Thymus (tissue), 11 donors: ENCODE data around the gene LRCH3. TPM values are rescaled to one million over a fixed set of nuclear protein-coding genes. Genes with fewer than 3 reads are reported as not detected.
"Not testable (repeated sequence)": the region's sequence is repeated elsewhere in the genome, so short reads cannot be mapped to it uniquely, and the experiment has no call there.

Experiments
- DNase-seq, 9 donors: peaks; one replicate each; pipeline ENCODE4 v3.0.0-alpha.2; 2013; ENCODE audit warnings: low spot score in 9 of 9, low read depth in 6 of 9, missing footprints in 1 of 9
- H3K27ac ChIP-seq, 2 donors: one replicate each; pipeline ENCODE4 v1.5.1; 2013; ENCODE audit warnings: control low read depth in 1 of 2, low read depth in 1 of 2, low read length in 1 of 2, mild to moderate bottlenecking in 1 of 2, moderate library complexity in 1 of 2
- H3K27me3 ChIP-seq, 2 donors: one replicate each; pipeline ENCODE4 v1.5.1; 2013; ENCODE audit warnings: low read length in 1 of 2; ENCODE audit not compliant: control insufficient read depth in 2 of 2, insufficient read depth in 1 of 2
- H3K36me3 ChIP-seq, 2 donors: one replicate each; pipeline ENCODE4 v1.5.1; 2013; ENCODE audit warnings: low read length in 1 of 2, mild to moderate bottlenecking in 1 of 2, moderate library complexity in 1 of 2; ENCODE audit not compliant: control insufficient read depth in 2 of 2, insufficient read depth in 2 of 2
- H3K4me1 ChIP-seq, 2 donors: one replicate each; pipeline ENCODE4 v1.5.1; 2013; ENCODE audit warnings: low read length in 2 of 2; ENCODE audit not compliant: control insufficient read depth in 2 of 2, insufficient read depth in 2 of 2
- H3K4me3 ChIP-seq, 2 donors: one replicate each; pipeline ENCODE4 v1.5.1; 2013; ENCODE audit warnings: low read length in 2 of 2, control low read depth in 1 of 2, mild to moderate bottlenecking in 1 of 2
- H3K9me3 ChIP-seq, 2 donors: one replicate each; pipeline ENCODE4 v1.5.1; 2013; ENCODE audit warnings: low read length in 1 of 2, mild to moderate bottlenecking in 1 of 2; ENCODE audit not compliant: control insufficient read depth in 2 of 2, insufficient read depth in 1 of 2
- WGBS: extraction: QIAGEN DNeasy Blood & Tissue Kit; methylation state at CpG from one replicate; pipeline ENCODE4 v1.1.7; 2013; 5-methylcytosine and 5-hydroxymethylcytosine counted together
- polyA plus RNA-seq: library from polyadenylated mRNA; stranded (reverse); fragments of 200-250 nt; gene quantifications from one replicate; pipeline ENCODE4 v1.2.3, GENCODE V29; 2013
- total RNA-seq: library from RNA; stranded (reverse); fragments of 120-200 nt; gene quantifications from one replicate; pipeline ENCODE4 v1.2.4, GENCODE V29; 2013
- donor health status: healthy.

Gene LRCH3
- total and polyA plus RNA-seq, 2 donors, result 25.4 to 76.6 TPM

DNA sequence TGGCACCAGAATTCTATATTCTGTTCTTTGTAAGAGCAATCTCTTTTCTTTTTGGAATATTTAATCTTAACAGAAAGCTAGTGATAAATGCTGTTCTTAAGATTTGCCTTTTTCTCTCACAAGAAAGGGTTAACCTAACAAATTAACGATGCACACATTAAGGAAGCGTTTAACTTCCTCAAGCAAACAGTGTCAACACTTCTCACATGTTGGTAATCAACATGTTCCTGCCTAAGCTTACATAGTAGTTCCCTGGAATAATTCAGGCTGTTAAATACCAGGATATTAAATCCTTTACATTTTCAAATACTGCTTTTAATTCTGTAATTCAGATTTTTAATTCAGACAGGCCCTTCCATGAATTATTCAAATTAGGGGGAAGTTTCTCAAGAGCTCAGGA, 91.5 kb downstream of the LRCH3 start:
- Histone ChIP-seq H3K27me3 (no peaks in the 10 kb centered on the region), H3K4me3 (no peak overlapping the region), H3K9me3 (peaks cover 0 to 2% of the 10 kb centered on the region in 2 donors), H3K27ac (peak overlapping the region in 1 of 2 donors; percentile 88), H3K4me1 (peaks cover 32 to 41% of the 10 kb centered on the region in 2 donors), H3K36me3 (peaks cover 3 to 25% of the 10 kb centered on the region in 2 donors)
- DNase-seq, result peak in 1 of 9 donors; percentile 44
- WGBS, result 3% methylated on average over 2 of the region's 2 CpGs

DNA sequence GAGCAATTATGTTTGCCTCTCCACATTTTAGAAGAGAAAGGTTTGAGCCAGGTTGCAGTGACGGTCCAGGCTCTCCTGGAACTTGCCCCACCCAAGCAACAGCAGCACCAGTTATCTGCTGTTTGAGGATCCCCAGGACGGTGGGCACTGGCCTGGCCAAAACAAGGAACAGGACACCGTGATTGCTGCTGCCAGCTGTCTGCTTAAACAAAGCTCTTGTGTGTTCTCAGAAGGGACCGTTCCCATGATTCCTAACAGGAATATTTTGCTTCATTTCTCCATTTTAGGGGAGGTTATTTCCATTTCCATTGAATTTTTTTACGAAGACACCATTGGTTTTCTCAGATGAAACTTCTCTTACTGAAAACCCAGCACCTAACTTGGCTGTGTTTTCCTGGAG, 92.5 kb downstream of the LRCH3 start:
- H3K4me1 ChIP-seq, result peaks cover 26 to 34% of the 10 kb centered on the region in 2 donors
- H3K27ac ChIP-seq, result peak overlapping the region in 1 of 2 donors; percentile 68
- H3K9me3 ChIP-seq, result peaks cover 0 to 2% of the 10 kb centered on the region in 2 donors
- H3K36me3 ChIP-seq, result peaks cover 3 to 22% of the 10 kb centered on the region in 2 donors
- no peak overlapping the region for H3K4me3 ChIP-seq
- DNase-seq, result no peak
- 97% methylated on average over 5 of the region's 5 CpGs for WGBS
- H3K27me3 ChIP-seq, result no peaks in the 10 kb centered on the region

DNA sequence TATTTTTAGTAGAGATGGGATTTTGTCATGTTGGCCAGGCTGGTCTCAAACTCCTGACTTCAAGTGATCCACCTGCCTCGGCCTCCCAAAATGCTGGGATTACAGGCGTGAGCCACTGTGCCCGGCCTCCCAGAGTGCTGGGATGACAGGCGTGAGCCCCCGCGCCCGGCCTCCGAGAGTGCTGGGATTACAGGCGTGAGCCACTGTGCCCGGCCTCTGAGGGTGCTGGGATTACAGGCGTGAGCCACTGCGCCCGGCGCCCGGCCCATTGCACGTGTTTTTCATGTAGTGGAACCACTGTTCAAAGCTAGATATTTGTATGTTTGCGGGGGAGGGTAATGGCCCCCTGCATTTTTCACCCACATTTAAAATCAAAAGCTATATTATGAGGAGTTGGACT, 93.3 kb downstream of the LRCH3 start:
- H3K9me3 ChIP-seq, H3K27me3 ChIP-seq, H3K27ac ChIP-seq, DNase-seq, H3K4me3 ChIP-seq: not testable (repeated sequence)
- Histone ChIP-seq H3K36me3 (peaks cover 3 to 21% of the 10 kb centered on the region in 2 donors), H3K4me1 (peaks cover 25 to 30% of the 10 kb centered on the region in 2 donors)
- 95% methylated on average over 17 of the region's 17 CpGs for WGBS

DNA sequence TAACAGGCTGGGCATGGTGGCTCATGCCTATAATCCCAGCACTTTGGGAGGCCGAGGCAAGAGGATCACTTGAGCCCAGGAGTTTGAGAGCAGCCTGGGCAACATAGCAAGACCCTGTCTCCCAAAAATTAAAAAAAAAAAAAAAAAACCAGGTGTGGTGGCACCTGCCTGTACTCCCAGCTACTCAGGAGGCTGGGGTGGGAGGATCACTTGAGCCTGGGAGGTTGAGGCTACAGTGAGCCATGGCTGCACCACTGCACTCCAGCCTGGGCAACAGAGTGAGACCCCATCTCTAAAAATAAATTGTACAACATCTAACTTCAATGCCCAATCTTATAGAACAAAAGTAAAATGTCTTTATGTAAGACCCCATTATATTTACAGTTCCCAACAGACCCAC, 95.0 kb downstream of the LRCH3 start:
- not testable (repeated sequence) for H3K27ac ChIP-seq, H3K4me3 ChIP-seq, H3K27me3 ChIP-seq, H3K9me3 ChIP-seq, DNase-seq
- H3K4me1 ChIP-seq, result peaks cover 11 to 14% of the 10 kb centered on the region in 2 donors
- 100% methylated on average over 1 of the region's 1 CpG for WGBS
- peaks cover 2 to 21% of the 10 kb centered on the region in 2 donors for H3K36me3 ChIP-seq

DNA sequence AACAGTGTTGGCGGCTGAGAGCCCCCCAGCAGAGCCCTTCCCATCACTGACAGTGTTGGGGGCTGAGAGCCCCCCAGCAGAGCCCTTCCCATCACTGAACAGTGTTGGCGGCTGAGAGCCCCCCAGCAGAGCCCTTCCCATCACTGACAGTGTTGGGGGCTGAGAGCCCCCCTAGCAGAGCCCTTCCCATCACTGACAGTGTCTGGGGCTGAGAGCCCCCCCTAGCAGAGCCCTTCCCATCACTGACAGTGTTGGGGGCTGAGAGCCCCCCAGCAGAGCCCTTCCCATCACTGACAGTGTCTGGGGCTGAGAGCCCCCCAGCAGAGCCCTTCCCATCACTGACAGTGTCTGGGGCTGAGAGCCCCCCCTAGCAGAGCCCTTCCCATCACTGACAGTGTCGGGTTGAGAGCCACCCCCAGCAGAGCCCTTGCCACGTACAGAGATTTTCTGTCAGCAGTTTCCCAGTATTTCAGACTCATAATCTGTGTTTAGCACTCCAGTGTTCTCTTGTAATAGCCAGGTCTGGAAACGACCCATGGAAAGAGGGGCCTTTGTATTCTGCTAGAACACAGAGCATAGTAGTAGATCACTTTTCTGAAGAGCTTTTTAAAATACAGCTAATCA, 96.5 kb downstream of the LRCH3 start:
- WGBS, result 94% methylated on average over 5 of the region's 5 CpGs
- H3K4me1 ChIP-seq, H3K27me3 ChIP-seq, H3K4me3 ChIP-seq, H3K27ac ChIP-seq, DNase-seq, H3K9me3 ChIP-seq: not testable (repeated sequence)
- H3K36me3 ChIP-seq, result peaks cover 0 to 21% of the 10 kb centered on the region in 2 donors

DNA sequence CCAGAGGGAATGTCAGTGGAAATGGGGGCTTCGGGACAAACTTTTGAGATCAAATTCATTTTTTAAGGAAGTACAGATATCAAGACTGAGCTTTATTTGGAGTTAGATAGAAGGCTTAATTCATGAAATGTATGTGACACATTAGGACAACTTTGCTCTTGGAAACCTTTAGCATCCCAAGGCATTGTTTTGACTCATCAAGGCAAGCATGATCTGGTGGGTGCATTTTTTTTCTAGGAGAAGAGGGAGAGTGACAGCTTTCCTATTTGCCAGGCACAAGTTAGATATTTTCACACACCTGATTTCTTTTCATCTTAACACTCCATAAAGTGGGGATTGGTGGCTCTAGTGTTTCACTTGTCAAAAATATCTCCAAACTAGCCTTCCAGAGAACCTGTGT, 97.5 kb downstream of the LRCH3 start:
- no peak for DNase-seq
- no peaks in the 10 kb centered on the region for H3K4me1 ChIP-seq
- no peak overlapping the region for H3K4me3 ChIP-seq
- H3K27ac ChIP-seq, result no peak overlapping the region
- peaks cover 0 to 2% of the 10 kb centered on the region in 2 donors for H3K9me3 ChIP-seq
- WGBS, result 91% methylated on average over 1 of the region's 1 CpG
- H3K27me3 ChIP-seq, result no peaks in the 10 kb centered on the region
- H3K36me3 ChIP-seq, result peaks cover 0 to 19% of the 10 kb centered on the region in 2 donors

DNA sequence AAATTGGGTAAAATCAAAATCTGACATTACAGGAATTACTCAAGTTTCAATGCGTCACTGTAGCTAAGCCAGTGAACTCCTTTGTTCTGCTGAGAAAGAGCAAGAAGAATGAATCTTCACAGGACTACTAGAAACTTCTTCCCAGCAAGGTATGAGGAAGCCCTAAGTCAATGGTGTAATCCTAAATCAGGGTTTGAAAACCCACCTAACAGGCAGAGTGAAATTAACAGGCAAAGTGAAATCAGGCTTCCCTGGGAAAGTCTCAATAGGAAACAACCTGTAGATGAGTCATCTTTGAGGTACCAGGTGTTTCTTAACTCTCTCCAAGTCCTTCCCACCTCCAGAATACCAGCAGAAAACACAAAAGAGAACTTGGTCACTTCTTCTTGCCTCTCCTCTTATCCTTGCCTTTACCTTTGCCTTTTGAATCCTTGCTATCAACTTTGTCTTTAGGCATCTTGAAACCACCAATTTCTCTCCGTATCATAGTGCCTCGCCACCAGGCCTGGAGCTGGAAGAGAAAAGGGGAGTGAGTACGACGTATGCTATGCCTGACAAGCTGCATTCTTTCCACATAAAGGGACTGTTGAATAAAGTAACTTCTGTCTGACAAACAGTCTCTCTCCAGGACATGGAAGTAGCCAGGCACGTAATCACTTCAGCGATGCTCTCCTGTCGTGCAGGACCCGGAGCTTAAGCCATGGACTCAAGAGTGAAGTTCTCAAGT, 98.3 kb downstream of the LRCH3 start:
- Histone ChIP-seq H3K4me3 (no peak overlapping the region), H3K27me3 (no peaks in the 10 kb centered on the region), H3K27ac (no peak overlapping the region), H3K36me3 (peaks cover 0 to 12% of the 10 kb centered on the region in 2 donors), H3K4me1 (no peaks in the 10 kb centered on the region), H3K9me3 (peaks cover 0 to 2% of the 10 kb centered on the region in 2 donors)
- 96% methylated on average over 9 of the region's 9 CpGs for WGBS
- DNase-seq, result no peak

DNA sequence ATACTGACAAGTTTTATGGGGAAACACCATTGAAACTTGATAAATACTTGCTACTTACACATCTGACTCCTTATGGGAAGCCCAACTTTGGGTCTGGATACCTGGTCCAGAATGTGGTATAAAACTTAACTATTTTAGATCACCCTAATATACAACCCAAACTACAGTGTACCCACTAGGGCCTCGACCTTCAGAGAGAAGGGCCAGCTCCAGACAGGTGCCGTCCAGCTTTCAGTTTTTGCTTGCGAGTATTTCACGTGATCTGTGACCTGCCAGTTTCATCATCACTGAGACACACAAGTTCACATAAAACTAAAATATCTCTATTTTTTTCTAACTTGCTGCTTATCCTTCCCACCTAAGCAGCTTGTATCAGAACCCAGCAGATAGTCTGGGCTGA, 99.6 kb downstream of the LRCH3 start:
- Histone ChIP-seq H3K27ac (no peak overlapping the region), H3K9me3 (no peaks in the 10 kb centered on the region), H3K36me3 (peaks cover 0 to 1% of the 10 kb centered on the region in 2 donors), H3K4me1 (no peaks in the 10 kb centered on the region), H3K4me3 (no peak overlapping the region), H3K27me3 (no peaks in the 10 kb centered on the region)
- WGBS, result 96% methylated on average over 4 of the region's 4 CpGs
- no peak for DNase-seq

DNA sequence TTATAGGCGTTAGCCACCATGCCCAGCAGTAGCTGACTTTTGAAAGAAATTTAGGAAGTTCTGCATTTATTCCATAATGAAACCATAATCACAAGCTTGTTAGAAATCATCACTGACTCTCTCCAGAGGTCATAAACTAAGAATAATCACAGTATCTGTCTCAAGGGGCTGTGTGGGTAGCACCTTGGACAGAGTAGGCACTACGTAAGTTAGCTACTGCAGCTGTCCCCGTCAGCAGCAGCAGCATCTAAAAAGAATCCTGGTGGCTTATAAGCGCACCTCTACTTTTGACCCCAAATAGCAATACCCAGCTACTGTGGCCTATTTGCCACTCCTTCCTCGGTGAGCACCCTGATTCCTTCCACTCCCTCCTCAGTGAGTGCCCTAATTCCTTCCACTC, 101.1 kb downstream of the LRCH3 start:
- Histone ChIP-seq H3K36me3 (no peaks in the 10 kb centered on the region), H3K27me3 (no peaks in the 10 kb centered on the region), H3K4me3 (no peak overlapping the region), H3K4me1 (no peaks in the 10 kb centered on the region), H3K27ac (no peak overlapping the region), H3K9me3 (no peaks in the 10 kb centered on the region)
- no peak for DNase-seq
- WGBS, result 99% methylated on average over 5 of the region's 5 CpGs
